ENCODE data around the gene CAV2. TPM values are rescaled to one million over a fixed set of nuclear protein-coding genes. Genes with fewer than 3 reads are reported as not detected.

CAV2 gene
- total and polyA plus RNA-seq, 5 donors from 2014 or later, result not detected

DNA sequence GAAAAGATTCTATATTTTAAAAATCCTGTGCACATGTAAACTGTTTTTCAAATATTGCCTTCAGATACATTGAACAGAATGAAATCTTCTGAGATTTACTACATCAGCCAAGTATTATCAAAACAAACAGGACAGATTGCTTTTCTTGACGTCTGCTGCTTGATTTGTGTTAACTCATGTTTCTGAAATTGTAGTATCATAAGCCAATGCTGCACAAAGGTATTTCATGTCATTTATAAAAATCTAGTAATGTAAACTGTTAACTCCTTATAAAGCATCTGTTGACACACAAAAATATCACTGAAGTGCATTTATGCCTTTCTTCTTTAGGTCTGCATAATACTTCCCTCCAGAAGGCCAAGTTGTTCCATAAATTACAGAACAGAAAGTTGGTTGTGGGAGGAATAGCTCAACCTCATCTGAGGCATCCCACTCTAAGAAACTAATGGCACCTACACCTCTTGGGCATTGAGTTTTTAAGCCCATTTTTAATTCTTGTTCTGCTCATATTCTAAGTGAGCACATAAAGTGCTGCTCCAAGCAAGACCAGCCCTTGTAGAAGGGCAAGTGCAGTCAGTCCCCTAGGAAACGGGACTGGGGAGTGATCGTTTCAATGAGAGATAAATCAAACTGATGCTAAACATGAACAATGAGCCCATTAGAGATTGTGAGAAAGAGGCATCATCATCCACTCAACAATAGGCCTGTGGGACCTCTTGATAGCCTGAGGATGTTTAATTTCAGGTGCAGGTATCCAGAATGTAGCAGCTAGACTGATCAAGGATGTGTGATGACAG, 53.8 kb downstream of the CAV2 start:
- Histone ChIP-seq H3K4me1 (ENCODE audit: control insufficient read depth, insufficient read depth, low read length, poor library complexity, severe bottlenecking) (no peaks in the 10 kb centered on the region), H3K4me3 (ENCODE audit: low read depth, low read length) (no peak overlapping the region), H3K27ac (ENCODE audit: insufficient read depth, low read length, poor library complexity, severe bottlenecking) (no peak overlapping the region), H3K36me3 (ENCODE audit: control insufficient read depth, insufficient read depth, low read length) (no peaks in the 10 kb centered on the region), H3K27me3 (ENCODE audit: control insufficient read depth, insufficient read depth, low read length) (peaks cover 3% of the 10 kb centered on the region), H3K9me3 (ENCODE audit: control insufficient read depth in 2 of 2, low read length in 2 of 2) (no peaks in the 10 kb centered on the region)
- Mint-ChIP-seq H3K4me1 (no peaks in the 10 kb centered on the region), H3K36me3 (no peaks in the 10 kb centered on the region), H3K27me3 (peaks cover 24% of the 10 kb centered on the region), H3K9me3 (peaks cover 0 to 1% (median 0%) of the 10 kb centered on the region in 7 donors), H3K27ac (no peak overlapping the region), H3K4me3 (no peak overlapping the region)
- ATAC-seq (ENCODE audit: low read depth in 2 of 2) (no peak), DNase-seq (no peak)

GRCh38 chr7:116554436-116554835, 54.9 kb downstream of the CAV2 start:
- Histone ChIP-seq H3K36me3 (ENCODE audit: control insufficient read depth, insufficient read depth, low read length) (no peaks in the 10 kb centered on the region), H3K27me3 (ENCODE audit: control insufficient read depth, insufficient read depth, low read length) (peaks cover 2% of the 10 kb centered on the region), H3K4me3 (ENCODE audit: low read depth, low read length) (no peak overlapping the region), H3K9me3 (ENCODE audit: control insufficient read depth in 2 of 2, low read length in 2 of 2) (no peaks in the 10 kb centered on the region), H3K27ac (ENCODE audit: insufficient read depth, low read length, poor library complexity, severe bottlenecking) (no peak overlapping the region), H3K4me1 (ENCODE audit: control insufficient read depth, insufficient read depth, low read length, poor library complexity, severe bottlenecking) (no peaks in the 10 kb centered on the region)
- Mint-ChIP-seq H3K9me3 (peaks cover 0 to 1% (median 0%) of the 10 kb centered on the region in 7 donors), H3K27ac (no peak overlapping the region), H3K4me1 (no peaks in the 10 kb centered on the region), H3K27me3 (peaks cover 24% of the 10 kb centered on the region), H3K36me3 (no peaks in the 10 kb centered on the region), H3K4me3 (no peak overlapping the region)
- DNase-seq (no peak), ATAC-seq (ENCODE audit: low read depth in 2 of 2) (no peak)

- H3K36me3 Mint-ChIP-seq, result no peaks in the 10 kb centered on the region
- no peak overlapping the region for H3K27ac ChIP-seq (ENCODE audit: insufficient read depth, low read length, poor library complexity, severe bottlenecking)
- H3K4me3 ChIP-seq (ENCODE audit: low read depth, low read length), result no peak overlapping the region
- H3K27me3 ChIP-seq (ENCODE audit: control insufficient read depth, insufficient read depth, low read length), result peaks cover 3% of the 10 kb centered on the region
- H3K27me3 Mint-ChIP-seq, result peaks cover 24% of the 10 kb centered on the region
- H3K4me1 ChIP-seq (ENCODE audit: control insufficient read depth, insufficient read depth, low read length, poor library complexity, severe bottlenecking), result no peaks in the 10 kb centered on the region
- H3K9me3 Mint-ChIP-seq, result peaks cover 0 to 1% (median 0%) of the 10 kb centered on the region in 7 donors
- H3K4me3 Mint-ChIP-seq, result no peak overlapping the region
- no peaks in the 10 kb centered on the region for H3K9me3 ChIP-seq (ENCODE audit: control insufficient read depth in 2 of 2, low read length in 2 of 2)
- no peaks in the 10 kb centered on the region for H3K4me1 Mint-ChIP-seq
- DNase-seq (no peak), ATAC-seq (ENCODE audit: low read depth in 2 of 2) (no peak)
- no peaks in the 10 kb centered on the region for H3K36me3 ChIP-seq (ENCODE audit: control insufficient read depth, insufficient read depth, low read length)
- H3K27ac Mint-ChIP-seq, result no peak overlapping the region
Measured at GRCh38 chr7:116554911-116555310, 55.4 kb downstream of the CAV2 start.

DNA sequence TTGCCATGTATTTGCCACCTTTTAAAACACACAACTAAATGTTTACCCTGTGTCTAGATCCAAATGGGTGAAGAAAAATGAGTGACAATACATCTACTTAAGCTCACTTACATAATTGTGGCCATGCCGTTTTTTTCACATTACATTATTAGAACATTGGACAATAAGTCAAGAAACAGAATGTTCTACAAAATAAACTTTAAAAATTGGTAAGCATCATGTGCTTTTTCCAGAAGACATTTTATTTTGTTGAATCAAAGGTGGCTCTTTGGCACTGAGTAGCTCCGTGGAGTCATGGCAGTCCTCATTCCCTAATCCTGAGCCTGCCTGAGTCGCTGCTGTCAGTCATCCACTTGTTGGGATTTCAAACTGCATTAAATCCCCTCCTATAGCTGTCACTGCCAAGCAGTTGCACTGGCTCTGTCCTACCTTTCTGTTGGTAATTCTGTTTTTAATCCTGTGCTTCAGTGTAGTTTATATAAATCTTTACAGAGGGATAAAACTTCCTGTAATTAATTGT, 57.6 kb downstream of the CAV2 start:
- Histone ChIP-seq H3K4me1 (ENCODE audit: control insufficient read depth, insufficient read depth, low read length, poor library complexity, severe bottlenecking) (no peaks in the 10 kb centered on the region), H3K27ac (ENCODE audit: insufficient read depth, low read length, poor library complexity, severe bottlenecking) (no peak overlapping the region), H3K9me3 (ENCODE audit: control insufficient read depth in 2 of 2, low read length in 2 of 2) (no peaks in the 10 kb centered on the region), H3K4me3 (ENCODE audit: low read depth, low read length) (no peak overlapping the region), H3K27me3 (ENCODE audit: control insufficient read depth, insufficient read depth, low read length) (peaks cover 10% of the 10 kb centered on the region), H3K36me3 (ENCODE audit: control insufficient read depth, insufficient read depth, low read length) (no peaks in the 10 kb centered on the region)
- no peak overlapping the region for H3K27ac Mint-ChIP-seq
- DNase-seq (no peak), ATAC-seq (ENCODE audit: low read depth in 2 of 2) (no peak)
- no peaks in the 10 kb centered on the region for H3K4me1 Mint-ChIP-seq
- H3K9me3 Mint-ChIP-seq, result peaks cover 0 to 3% (median 0%) of the 10 kb centered on the region in 7 donors
- H3K27me3 Mint-ChIP-seq, result peaks cover 29% of the 10 kb centered on the region
- no peak overlapping the region for H3K4me3 Mint-ChIP-seq
- no peaks in the 10 kb centered on the region for H3K36me3 Mint-ChIP-seq

- Histone ChIP-seq H3K27ac (ENCODE audit: insufficient read depth, low read length, poor library complexity, severe bottlenecking) (no peak overlapping the region), H3K4me1 (ENCODE audit: control insufficient read depth, insufficient read depth, low read length, poor library complexity, severe bottlenecking) (no peaks in the 10 kb centered on the region), H3K27me3 (ENCODE audit: control insufficient read depth, insufficient read depth, low read length) (peaks cover 12% of the 10 kb centered on the region), H3K36me3 (ENCODE audit: control insufficient read depth, insufficient read depth, low read length) (no peaks in the 10 kb centered on the region), H3K9me3 (ENCODE audit: control insufficient read depth in 2 of 2, low read length in 2 of 2) (no peaks in the 10 kb centered on the region), H3K4me3 (ENCODE audit: low read depth, low read length) (no peak overlapping the region)
- H3K36me3 Mint-ChIP-seq, result no peaks in the 10 kb centered on the region
- ATAC-seq (ENCODE audit: low read depth in 2 of 2) (no peak), DNase-seq (no peak)
- no peak overlapping the region for H3K4me3 Mint-ChIP-seq
- no peak overlapping the region for H3K27ac Mint-ChIP-seq
- peaks cover 0 to 2% (median 0%) of the 10 kb centered on the region in 7 donors for H3K9me3 Mint-ChIP-seq
- H3K27me3 Mint-ChIP-seq, result peaks cover 27% of the 10 kb centered on the region
- H3K4me1 Mint-ChIP-seq, result no peaks in the 10 kb centered on the region
Measured at GRCh38 chr7:116557901-116558300, 58.4 kb downstream of the CAV2 start.

Other genes starting within 250 kb of the CAV2 start
- gene CAV1, start 25.3 kb downstream of the CAV2 start, total RNA-seq, result not detected
- gene CAV1, start 25.3 kb downstream of the CAV2 start, polyA plus RNA-seq, result under 1 TPM in 2 of 4 donors, not detected in 2; 0.11 to 0.18 TPM
- not detected for gene MET, start 172.5 kb downstream of the CAV2 start, total RNA-seq
- gene MET, start 172.5 kb downstream of the CAV2 start, polyA plus RNA-seq, result not detected

All from CD4-positive, CD25-positive, alpha-beta regulatory T cell (primary cell).